SKM-1 treated with dmso at 0.1 percent for 144 hours (cell line): ENCODE results near the gene ACOXL.

Source experiments
- DNase-seq: peaks from one replicate; lab custom pipeline; 2025; ENCODE audit not compliant: unreplicated experiment; lab: John Stamatoyannopoulos, UW

Gene ACOXL

GRCh38 chr2:110819711-110820110 is 87.3 kb downstream of the ACOXL start:
- no peak for DNase-seq

- peak; percentile 67 for DNase-seq
Observed at GRCh38 chr2:110820128-110820527, 87.8 kb downstream of the ACOXL start.

DNA sequence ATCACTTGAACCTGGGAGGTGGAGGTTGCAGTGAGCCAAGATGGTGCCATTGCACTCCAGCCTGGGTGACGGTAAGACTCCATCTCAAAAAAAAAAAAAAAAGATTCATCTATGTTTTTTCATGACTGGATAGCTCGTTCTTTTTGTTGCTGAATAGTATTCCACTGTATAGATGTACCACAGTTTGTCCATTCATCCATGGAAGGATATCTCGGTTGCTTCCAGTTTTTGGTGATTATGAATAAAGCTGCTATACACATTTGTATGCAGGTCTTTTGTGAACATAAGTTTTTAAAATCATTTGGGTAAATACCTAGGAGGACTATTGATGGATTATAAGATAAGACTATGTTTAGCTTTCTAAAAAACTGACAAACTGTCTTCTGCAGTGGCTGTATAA is 90.8 kb downstream of the ACOXL start:
- DNase-seq, result no peak

GRCh38 chr2:110827511-110827910 is 95.1 kb downstream of the ACOXL start:
- DNase-seq, result no peak

GRCh38 chr2:110828330-110828729 is 96.0 kb downstream of the ACOXL start:
- no peak for DNase-seq

DNA sequence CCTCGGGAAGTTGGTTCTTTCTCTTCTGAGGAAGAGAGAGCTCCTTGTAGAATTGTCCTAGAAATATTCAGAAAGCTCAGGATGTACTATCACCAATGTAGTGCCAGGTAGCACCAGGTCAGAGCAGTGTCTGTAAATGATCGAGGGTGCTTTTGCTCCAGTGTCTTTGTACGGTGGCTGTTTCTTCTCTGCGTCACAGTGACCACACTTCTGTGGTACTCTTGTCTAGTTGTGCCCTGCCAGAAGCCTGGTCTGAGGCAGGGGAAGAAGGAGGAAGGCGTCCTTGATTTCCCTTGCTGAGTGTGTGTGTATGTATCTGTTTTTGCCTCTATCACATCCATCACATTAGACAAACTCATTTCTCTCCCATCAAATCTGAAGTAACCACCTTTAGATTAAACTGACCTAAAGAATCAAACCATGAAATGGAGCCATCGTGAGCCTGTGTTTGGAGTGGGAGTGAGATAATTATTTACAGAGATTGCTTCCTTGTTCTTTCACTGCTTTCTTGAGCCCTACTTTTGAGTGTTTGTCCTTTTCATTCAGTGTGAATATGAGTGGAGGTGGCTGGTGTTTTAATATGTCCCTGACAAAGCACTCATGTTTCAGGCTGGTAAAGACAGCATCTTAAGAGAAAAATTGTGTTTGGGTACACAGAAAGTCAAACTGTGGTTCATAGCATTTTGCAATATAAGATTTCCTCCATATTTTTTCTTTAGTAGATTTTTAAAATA is 97.2 kb downstream of the ACOXL start:
- DNase-seq, result no peak

DNA sequence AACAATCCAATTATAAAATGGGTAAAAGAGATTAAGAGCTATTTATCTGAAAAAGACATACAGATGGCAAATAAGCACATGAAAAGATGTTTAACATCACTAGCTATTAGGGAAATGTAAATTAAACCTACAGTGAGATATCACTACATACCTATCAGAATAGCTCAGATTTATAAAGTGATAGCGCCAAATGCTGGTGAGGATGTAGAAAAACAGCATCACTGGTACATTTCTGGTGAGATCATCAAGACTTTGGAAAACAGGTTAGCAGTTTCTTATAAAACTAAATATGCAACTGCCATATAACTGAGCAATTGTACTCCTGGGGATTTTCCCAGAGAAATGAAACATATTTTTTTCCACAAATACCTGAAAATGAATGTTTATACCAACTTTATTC is 100.4 kb downstream of the ACOXL start:
- no peak for DNase-seq

DNA sequence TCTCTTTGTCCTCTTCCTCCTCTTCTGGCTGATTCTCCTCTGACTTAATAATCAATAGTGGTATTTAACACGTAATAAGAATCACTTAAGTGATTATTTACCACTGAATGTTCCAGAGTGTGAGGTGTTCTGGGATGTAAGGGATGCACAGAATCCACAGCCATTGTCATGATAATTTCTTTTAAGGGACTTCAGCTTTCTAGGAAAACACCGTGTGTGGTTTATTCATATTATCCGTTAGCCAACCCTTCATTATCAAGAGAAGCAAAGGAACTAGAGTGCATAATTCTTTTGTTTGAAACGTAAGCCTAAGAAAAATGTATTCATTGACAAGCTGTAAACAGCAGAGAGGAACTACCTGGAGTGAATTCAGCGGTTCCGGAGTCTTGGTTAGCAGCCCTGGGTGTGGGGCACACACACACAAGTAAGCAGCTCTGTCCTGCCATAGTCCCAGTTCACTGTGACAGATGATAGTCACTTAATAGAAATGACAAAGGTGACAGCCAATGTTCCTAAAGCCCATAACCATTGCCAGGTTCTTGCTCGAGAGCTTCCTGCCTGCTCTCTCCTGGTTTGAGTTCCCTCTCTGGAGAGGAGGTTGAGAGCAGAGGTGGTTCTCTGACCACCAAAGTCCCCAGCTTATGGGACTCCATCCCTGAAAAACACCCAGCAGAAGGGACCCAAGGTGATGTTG is 101.9 kb downstream of the ACOXL start:
- no peak for DNase-seq

- no peak for DNase-seq
Observed at GRCh38 chr2:110836671-110837070, 104.3 kb downstream of the ACOXL start.

DNA sequence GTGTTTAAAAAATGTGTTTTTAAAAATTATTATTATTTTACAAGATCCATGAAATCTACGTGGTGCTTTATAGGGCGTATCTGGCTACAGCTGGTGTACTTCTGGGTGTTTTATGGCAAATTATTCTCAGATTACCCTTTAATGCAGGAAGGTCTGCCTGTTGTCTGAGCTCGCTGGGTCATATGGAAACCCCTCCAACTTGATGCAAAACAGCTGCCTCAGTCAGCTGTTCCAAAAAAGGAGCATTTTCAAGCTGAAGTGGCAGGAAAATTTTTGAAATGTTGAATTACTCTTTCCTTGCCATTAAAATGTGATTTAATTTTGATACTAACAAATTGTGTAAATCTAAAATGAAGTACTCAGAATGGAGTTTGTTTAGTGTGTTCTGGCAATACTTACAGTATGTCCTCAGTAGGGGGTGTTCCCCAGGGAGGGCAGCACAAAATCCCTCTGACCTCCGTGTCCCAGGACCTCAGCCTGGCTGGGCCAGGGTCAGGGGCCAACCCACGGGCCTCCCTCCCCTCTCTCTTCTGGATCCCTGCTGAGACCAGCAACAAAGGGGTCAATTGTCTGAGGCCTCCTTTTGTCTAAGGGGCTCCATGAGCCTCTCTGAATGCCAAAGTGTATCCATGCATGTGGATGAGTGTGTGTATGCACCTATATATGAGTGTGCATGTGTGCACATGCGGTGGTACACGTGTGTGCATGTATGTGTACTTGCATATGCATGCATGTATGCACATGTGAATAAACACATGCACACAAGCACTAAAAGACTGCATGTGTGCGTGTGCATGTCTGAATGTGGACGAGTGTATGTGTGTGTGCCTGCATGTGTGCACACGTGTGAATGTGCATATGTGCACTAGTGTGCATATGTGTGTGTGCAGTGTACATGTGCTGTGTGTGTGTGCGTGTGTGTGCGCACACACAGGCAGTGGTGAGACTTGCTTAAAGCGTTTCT is 105.4 kb downstream of the ACOXL start:
- DNase-seq, result no peak

- no peak for DNase-seq
Observed at GRCh38 chr2:110838657-110839384, 106.4 kb downstream of the ACOXL start.

DNA sequence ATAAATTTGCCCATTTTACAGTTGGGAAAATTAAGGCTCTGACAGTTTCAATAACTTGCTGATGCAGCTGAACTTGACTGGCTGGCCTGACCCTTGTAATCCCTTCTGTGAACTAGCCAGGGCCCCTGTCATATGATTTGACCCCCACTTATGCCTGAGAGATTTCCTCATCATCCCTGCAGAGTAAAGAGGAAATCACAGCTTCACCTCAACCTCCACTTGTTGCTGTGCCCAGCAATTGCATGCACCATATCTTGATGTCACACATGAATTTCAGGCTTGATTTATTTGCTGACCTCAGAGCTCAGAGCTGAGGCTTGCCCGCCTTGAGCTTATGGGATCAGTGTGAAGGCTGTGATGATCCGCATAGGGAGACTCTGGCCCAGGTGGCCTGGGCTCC is 108.1 kb downstream of the ACOXL start:
- no peak for DNase-seq

DNA sequence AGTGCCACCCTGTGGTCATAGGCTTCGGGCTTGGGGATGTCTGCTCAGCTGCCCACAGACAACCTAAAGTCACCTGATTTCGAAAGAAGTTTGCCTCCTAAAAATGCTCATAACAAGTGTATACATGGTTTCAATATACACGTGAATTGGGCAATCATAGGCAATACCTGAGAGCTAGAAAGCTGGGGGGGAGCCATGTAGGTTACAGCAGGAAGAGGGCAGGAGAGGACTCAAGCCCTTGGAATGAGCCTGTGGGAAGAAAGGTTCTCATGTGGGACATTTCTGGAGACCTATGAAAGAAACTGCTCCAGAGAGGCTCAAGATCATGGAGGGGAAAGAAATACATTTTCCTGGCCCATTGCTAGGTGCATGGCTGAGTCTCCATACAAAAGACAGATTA is 109.7 kb downstream of the ACOXL start:
- DNase-seq, result no peak

- DNase-seq, result no peak
Observed at GRCh38 chr2:110843496-110843895, 111.1 kb downstream of the ACOXL start.

DNA sequence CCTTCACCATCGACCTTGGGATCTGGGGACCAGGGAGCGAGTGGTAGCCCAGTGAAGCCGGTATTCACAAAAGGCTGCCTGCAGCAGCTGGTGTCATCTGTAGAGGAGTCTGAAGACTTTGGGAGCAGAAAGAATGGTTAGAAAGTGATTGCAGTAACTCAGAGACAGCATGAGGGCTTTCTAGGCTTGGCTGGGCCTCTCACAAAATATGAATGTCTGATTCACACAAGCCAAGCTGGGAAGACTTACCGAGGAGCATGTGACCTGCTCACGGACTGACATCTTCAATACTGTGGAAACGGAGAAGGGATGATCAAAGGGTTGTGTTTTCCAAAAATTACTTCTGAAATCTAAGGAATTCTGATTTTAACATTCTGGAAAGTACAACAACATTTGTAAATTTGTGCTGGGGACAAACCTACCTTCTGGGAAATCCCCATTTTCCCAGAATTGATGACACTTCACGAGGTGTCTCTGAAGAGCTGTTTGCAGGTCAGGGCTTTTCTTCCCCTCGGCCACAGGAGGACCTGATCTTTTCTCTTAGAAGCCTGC is 111.7 kb downstream of the ACOXL start:
- no peak for DNase-seq

DNA sequence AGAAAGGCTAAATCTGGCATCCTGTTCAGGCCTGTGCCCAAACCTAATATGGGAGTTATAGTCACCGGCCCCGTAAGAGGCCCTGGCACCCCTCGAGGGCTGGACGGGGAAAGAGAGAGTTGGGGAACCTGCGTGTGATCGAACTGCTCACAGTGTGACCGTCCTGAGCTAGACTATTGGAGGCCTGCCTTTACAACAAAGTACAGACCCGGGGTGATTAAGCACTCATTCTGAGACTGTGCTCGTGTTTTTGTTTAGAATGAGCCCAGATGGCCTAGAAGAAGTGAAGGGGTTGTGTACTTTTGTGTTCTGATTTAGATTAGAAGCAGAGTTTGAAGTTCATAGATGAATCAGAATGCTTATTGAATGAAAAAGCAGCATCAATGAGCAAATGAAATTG is 115.3 kb downstream of the ACOXL start:
- DNase-seq, result no peak

DNA sequence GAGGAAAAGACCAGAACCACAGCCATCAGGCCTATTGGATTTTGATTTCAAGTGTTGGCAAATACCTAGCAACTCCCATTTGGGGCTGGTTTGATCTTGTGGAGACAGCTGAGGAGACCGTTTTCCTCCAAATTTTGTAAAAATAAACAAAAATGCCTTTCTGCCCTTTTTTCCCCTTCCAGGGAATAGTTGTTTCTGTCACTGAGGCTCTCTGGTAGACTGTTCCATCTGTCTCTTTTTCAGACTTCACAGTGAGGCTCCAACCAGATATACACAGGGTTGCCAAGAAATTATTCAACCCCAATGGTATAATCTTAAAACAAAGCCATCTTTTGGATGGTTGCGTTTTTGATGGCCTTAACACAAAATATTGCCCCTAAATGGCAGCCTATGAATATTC is 115.7 kb downstream of the ACOXL start:
- DNase-seq, result no peak

DNA sequence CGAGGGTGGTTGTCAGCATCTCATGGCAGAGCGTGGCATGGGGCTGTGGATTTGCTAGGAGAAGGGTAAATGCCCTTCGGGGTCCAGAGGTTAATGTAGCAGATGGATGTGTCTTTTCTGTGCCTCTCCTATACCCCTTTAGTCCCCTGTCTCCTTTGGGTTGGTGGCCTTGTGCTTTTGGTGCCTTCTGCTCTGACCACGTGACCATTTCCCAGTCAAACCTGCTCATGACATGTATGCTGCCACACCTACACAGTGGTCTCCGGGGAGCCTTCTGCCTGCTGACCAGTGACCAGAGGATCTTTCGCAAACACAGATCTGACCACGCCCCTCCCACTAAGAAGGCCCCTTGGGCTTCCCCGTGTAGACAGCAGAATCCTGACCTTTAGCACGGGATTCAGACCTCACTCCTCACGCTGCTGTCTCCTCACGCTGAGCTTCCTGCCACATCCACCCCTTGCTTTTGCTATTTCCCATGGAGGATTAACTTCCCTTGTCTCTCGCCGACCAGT is 116.2 kb downstream of the ACOXL start:
- DNase-seq, result no peak

GRCh38 chr2:110851531-110851930 is 119.2 kb downstream of the ACOXL start:
- no peak for DNase-seq

DNA sequence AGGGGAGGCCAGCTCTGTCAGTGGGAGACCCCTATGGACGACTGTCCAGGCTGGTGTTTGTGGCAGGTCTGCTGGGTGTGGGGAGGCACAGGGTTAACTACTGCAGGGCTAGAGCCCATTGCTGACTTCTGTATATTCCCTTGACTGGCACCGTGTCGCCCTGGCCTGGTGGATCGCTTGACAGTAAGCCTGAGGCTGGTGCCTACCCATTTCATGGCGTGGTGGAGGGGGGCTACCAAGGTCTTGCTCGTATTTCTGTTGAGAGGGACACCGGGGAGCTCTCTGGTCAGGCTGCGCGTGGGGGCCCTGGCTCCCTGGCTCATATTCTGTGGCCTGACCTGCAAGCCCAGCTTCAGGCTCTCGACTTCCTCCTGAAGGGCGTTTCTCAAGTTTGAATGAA is 119.7 kb downstream of the ACOXL start:
- no peak for DNase-seq
